SKM-1 treated with dmso at 0.1 percent for 144 hours (cell line): Measurements from ENCODE around the gene ILK.
A peak's percentile ranks its signal among the peaks of the same experiment; 100 is the strongest.

Experiments
- DNase-seq: peaks from one replicate; lab custom pipeline; 2025; ENCODE audit not compliant: unreplicated experiment; lab: John Stamatoyannopoulos, UW

Gene ILK

DNA sequence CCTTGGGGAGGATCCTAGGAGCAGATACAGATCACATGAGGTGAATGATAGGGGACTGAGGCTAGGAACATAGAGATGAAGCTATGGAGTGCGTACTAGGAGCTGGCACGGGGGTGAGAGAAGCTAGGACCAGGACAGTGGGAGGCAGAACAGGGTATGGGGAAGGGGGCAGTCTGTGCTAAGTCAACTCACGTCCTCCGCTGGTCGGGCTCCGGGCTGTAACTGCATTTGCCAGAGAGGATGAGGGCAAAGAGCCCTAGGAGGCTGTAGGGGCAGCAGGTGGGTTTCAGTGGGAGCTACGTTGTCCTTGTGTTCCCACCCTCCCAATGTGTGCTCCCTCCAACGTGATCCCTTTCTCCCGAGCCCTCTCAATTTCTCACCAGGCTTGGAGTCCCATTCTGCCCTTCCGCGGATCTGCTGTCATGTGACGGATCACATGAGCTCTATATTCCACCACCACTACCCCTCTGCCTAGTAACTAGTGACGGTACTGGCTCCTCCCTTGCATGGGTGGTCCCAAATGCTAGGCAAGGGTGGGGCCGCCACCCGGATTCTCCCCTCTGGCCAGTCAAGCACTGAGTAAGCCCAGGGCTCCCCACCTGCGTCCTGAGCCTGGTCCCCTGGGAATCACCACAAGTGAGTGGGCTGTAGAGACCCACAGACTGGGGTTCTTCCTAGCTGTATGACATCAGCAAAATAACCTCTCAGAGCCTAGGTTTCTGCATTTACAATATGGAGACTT is 15.6 kb downstream of the ILK start, which contains the start of gene TPP1:
Gene TPP1 (minus strand): TSS at position 419 of the 742 bp plus-strand sequence. CDS start 22 bp downstream, at position 397.
- DNase-seq, result peak; percentile 88

DNA sequence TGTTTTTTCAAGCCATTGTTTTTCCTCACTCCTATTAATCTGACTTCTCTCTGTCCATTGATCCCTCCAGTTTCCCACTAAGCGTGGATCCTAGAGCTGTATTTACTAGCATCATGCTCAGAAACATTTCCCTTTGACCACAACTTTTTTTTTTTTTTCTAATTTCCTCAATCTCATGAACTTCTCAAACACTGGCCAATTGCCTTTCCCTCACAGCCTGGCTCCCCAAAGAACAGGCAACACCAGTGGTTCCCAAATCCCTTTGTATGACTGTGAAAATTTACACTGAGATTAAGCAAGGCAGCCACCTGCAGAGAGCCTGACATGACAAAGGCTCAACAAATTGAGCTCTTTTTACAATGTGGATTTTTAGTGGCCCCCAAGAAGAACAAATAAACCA is 17.1 kb downstream of the ILK start:
- no peak for DNase-seq

DNA sequence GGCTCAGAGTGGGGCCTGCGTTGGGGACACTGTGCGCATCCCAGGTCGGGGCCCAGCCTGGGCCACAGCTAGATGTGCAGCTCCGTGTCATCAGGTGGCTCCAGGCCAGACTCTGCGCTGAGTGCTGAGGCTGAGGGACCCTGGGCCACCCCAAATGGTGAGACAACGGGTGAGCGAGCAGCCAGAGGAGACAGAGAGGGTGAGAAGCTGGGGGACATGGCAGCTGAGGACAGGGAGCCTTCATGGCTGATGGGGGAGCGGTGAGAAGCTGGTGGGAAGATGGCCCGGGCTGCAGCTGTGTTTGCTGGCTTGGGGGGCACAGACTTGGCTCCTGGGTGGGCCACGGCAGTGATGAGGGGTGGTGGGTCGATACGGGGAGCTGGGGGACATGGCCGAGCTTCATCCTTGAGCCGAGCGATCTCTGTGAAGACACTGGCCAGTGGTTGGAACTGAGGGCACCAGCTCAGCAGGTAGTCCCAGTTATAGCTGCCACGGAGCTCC is 18.2 kb downstream of the ILK start:
- no peak for DNase-seq

DNA sequence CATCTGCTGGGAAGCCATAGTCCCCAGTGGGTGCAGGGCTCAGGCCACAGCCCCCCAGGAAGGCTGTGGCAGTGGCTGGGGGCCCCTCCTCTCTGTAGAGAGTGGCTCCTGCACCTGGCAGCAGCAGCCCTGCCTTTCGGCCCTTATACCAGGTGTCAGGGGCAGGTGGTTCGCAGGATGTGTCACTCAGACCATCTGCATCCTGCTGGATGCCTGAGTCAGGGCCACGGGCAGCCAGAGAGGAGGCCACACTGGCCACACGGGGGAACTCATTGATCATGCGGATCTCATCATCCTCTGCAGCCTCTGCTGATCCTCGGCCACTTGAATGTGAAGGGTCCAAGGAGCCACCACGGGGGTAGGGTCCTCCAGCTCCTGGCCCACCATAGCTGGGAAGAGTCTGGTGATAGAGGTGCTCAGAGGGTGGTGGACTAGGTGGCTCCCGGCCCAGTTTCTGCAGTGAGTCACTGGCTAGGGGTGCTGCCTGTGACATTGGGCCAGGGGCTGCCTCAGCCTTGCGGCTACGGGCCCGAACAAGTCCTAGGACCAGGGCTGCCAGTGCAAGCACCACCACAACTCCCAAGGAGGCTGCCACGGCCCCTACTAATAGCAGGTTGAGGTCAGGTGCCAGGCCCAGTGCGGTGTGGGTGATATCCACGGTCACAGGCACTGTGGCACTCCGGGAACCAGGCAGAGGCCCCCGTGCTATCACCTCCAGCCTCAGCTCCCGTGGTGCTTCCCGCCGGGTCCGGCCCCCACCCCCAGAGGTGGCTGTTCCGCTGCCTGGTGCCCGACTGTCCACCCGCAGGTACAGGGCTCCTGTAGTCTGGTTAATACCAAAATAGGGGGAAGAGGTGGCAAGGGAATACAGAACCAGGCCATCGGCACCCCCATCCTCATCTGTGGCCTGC is 18.9 kb downstream of the ILK start:
- no peak for DNase-seq

DNA sequence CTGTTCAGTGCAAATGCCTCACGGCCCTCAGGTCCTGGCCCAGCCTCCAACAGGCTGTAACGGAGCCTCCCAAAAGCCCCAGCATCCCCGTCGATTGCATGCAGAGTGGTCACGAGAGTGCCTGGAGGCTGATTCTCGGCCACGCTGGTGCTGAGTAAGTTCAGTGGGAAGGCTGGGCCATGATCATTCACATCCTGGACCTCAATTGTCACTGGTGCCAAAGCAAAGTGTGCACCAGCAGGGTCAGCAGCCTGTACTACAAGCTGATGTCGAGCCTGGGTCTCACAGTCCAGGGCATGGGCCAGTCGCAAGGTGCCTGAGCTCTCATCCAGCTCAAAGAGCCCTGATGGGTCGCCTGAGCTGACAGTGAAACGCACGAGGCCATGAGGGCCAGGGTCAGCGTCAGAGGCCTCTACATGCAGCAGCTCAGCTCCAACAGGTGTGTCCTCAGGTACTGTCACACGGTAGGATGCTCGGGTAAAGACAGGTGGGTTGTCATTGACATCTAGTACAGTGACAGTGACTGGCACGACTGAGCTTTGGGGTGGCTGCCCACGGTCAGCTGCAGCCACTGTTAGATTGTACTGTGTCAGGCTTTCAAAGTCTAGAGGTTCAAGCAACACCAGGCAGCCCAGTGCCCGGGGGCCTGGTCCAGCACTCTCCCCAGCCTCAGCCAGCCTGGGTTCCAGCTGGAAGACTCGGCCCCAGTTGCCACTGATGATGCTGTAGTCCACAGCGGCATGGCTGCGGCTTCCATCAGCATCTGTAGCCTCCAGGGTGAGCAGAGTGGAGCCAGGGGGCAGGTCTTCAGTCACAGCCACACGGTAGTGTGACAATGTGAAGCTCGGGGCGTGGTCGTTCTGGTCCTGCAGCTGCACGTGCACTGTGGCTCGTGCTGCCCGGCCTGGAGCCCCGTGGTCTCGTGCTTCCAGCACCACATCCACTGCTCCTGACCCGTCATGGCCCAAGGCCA is 20.1 kb downstream of the ILK start:
- no peak for DNase-seq

DNA sequence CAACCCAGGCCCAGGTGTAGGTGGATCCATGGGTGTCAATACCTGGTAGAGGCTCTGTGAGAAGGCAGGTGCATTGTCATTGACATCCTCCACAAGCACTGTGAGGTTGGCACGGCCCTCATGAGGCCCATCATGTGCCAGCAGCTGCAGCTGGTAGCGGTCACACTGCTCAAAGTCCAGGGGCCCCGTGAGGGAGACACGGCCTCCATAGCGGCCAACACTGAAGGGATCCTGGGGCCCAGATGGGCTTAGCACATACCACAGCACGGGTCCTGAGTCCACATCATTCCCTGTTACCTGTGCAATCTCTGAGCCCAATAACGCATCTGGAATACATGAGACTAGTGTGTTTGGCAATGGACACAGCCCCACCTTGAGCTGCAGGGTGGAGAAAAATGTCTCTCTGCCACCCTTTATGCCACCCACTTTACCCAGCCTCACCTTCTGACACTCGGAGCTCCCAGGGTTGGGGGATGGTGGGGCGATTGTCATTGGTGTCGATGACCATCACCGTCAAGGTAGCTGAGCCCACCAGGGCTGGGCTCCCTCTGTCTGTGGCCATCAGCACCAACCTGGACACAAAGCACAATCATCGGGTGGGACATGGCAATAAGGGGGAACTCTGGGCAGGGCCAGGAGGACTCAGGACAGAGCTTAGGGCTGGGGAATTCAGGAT is 21.7 kb downstream of the ILK start:
- no peak for DNase-seq

DNA sequence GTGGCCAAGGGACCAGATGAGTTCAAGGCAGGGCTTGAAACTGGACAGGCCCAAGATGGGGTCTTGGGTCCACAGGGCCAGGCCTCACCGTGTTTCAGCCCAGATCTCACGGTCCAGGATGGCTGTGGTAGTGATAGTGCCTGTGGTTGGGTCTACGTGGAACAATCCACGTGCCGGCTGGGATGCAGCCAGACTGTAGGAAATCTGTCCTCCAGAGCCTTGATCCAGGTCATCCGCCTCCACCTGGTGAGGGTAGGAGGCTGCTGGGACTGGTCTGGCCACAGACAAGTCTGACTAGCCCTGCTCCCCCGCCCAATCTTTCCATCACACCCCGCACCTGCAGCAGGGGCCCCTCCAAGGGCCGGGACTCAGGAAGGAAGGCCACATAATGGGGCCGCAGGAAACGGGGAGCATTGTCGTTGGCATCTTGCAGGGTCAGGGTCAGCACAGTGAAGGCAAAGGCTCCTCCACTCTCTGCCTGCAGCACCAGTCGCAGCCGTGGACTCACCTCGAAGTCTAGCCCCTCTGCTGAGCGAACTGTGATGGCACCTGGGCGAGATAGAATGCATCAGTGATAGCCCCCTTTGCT is 22.4 kb downstream of the ILK start:
- no peak for DNase-seq

DNA sequence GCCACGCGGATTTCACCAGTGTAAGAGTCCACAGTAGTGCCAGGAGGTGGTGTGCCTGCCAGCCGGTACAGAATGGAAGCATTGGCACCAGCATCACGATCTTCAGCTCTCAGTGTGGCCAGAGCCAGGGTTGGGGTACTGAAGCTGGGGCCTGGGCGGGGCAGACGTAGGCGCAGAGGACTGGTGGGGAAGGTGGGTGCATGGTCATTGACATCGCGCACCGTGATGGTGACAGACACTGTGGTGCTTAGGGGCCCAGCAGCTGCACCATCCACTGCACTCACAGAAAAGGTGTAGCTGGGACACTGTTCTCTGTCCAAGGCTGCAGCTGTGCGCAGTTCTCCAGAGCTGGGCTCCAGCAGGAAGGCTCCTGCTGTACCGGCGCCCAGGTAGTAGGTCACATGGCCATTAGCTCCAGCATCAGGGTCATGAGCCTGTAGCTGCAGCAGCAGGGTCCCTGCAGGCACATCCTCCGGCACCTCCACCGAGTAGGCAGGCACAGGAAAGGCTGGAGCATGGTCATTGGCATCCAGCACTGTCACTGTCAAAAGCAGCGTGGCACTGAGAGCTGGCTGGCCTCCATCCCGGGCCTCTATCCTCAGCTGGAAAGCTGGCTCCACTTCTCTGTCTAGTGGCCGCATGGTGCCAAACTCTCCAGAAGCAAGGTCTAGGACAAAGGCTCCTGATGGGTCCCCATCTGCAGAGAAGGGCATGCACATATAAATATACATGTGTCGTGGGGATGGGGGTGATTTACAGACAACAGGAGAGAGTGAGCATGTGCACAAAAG is 23.6 kb downstream of the ILK start:
- DNase-seq, result no peak

DNA sequence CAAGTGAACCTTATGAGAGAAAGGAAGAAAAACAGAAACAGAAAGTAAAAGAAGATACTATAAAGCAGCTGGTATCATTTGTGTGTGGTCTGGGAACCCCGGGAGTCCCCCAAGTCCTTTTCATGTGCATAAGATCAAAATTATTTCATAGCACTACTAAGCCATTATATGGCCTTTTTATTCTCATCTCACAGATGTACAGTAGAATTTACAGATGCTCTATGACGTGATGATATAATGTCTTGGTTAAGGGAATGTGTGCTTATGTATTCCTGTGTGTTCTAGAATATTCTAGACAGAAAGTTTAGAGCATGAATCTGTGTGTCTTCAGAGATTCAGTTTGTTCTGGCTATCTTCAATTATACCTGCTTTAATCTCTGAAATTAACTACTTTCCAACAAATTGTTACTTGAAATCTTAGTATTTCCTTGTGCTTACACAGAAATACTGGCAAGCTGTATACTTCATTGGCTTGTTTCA is 24.2 kb downstream of the ILK start:
- DNase-seq, result no peak

DNA sequence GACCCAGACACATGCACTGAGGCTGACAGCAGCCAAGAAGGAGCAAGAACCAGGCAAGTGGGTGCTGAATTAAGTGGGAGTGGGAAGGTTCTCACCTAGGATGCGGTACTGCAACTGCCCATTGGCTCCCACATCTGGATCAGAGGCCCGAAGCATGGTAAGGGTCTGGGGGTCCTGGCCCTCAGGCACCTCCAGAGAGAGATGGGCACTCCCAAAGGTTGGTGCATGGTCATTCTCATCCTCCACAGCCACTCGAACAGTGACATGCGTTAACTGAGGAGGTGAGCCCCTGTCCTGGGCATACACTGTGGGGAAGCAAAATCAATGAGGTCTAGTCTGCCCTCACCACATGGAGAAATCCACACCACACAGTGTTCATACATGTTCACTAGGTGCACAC is 25.0 kb downstream of the ILK start:
- no peak for DNase-seq

DNA sequence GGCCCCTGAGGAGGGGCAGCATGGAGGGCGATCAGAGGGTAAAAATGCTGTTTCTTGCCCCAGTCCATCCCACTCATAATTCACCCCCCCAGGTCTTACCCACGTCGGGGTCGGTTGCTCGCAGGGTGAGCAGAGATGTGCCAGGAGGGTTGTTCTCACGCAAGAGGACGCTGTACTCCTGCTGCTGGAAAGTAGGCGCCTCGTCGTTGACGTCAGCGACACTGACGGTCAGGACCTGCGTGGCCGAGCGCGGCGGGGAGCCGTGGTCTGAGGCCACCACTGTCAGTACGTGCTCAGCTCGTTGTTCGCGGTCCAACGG is 26.0 kb downstream of the ILK start:
- DNase-seq, result no peak

DNA sequence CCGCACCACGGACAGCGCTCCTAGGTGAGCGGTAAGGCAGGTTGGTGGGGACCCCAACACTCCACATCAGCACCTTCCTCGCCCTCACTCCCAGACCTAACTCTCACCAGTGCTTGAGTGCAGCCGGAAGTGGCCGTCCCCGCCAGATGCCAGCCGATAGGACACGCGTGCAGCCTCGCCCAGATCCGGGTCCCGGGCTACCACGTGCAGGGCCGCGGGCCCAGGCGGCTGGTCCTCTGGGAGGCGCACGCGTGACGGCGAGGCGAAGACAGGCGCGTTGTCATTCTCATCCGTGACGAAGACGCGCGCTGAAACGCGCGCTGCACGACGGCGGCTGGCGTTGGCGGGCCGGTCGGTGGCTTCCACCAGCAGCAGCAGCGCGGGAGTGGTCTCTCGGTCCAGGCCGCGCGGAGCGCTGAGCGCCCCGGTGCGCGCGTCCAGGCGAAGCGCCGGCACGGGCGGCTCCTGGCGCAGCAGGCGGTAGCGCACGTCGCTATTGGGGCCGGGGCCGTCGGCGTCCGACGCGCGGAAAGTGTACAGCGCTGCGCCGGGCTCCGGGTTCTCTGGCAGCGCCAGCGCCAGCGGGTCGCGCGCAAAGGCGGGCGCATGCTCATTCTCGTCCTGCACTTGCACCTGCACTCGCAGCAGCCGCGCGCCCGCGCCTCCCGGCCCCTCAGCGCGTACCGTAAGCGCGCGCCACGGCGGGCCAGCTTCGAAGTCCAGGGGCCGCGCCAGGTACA is 26.5 kb downstream of the ILK start:
- no peak for DNase-seq

DNA sequence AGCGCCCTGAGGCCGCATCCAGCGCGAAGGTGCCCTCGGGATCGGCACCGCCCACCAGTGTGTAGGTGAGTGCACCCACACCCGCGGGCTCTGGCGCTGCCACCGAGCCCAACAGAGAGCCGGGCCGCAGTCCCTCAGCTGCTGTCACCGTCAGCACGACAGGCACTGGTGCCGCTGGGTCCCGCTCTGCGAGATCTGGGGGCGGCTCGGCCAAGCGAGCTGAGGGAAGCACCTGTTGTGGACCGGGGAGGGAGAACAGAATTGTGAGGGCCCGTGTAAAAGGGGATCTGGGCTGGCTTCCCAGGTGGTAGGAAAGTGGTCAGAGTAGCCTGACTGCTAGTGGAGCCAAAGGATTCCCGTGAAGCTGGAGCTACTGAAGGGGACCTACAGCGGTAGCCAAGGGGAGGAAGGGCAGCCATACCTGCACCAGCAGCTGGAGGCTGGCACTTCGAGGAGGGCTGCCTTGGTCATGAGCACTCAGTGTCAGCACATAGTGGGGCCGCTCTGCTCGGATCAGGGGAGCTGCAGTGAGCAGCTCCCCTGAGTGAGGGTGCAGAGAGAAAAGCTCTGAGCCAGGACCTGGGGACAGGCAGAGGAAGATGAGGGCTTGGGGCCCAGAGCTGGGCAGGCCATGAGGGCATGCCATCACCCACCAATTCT is 27.2 kb downstream of the ILK start:
- no peak for DNase-seq

DNA sequence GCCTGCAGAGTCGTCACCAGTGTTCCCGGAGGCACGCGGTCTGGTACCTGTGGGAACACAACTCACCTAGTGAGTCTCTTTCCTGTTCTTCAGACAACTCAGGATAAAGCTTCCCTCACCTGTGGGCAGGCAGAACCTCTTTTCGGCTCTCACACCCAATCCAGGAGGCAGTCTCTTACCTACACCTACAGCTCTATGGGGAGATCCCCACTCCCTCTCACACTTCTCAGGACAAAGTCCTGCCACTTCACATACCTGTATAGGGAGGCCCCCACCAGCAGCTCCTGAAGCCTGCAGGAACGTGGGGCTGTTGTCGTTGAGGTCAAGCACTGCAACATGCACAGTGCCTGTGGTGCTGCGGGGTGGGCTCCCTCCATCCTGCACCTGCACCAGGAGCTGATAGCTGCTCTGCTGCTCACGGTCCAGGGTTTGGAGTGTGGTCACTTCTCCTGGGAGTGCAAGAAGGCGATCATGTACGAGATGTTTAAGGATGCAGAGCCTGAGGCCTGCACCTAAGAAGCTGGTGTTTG is 27.9 kb downstream of the ILK start:
- no peak for DNase-seq

DNA sequence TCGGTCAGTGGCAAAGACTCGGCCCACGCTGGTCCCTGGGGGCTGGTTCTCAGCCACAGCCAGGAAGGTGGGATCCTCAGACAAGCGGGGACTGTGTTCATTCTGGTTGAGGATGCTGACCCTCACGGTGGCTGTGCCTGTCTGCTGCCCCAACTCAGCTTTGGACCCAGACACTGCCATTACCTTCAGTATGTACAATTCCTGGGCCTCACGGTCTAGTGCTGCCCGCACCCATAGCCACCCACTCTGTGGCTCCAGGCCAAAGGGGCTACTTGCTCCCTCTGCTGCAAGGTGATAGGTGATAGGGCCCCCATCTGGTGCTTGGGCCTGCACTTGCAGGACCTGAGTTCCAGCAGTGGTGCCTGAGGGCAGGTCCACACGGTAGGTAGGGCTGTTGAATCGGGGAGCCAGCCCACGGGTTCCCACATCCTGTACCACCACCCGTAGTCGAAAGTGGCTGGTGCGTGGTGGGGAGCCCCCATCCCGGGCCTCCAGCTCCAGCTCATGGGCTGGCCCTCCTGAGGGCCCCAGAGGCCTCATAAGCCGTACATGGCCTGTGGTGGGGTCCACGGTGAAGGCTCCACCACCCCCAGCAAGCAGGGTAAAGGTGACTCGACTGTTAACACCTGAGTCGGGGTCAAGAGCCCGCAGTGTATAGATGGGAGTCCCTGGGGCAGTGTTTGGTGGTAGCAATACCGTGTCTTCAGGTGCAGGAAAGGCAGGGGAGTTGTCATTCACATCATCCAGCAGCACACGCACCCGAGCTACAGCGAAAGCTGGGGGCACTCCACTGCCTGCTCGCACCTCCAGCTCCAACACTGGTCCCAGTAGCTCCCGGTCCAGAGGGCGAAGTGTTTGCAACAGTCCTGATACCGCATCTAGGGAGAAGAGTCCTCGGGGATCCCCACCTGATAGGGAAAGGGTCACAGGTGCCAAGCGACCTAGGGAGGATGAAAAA is 28.8 kb downstream of the ILK start:
- no peak for DNase-seq
